Prostate gland (tissue), 2 donors: ENCODE results near the gene GYG1. TPM values are rescaled to one million over a fixed set of nuclear protein-coding genes. Genes with fewer than 3 reads are reported as not detected.

Source experiments
- DNase-seq: peaks from one replicate; pipeline ENCODE4 v3.0.0-alpha.2; 2019; ENCODE audit warnings: low spot score
- H3K27ac ChIP-seq, 2 donors: fragments of 200-600 bp; sonication (generic); 2 replicates each; pipeline ENCODE4 v1.5.1; 2017 to 2019
- H3K27me3 ChIP-seq: fragments of 200-600 bp; sonication (generic); replicated peaks from 2 replicates; pipeline ENCODE4 v1.5.1; 2019; ENCODE audit not compliant: insufficient read depth
- H3K36me3 ChIP-seq, 2 donors: fragments of 200-600 bp; sonication (generic); 1 replicate in 1 of 2; 2 replicates in 1 of 2; pipeline versions ENCODE4 v1.5.1 to v1.8.1; 2017 to 2019
- H3K4me1 ChIP-seq: fragments of 200-600 bp; sonication (generic); replicated peaks from 2 replicates; pipeline ENCODE4 v1.5.1; 2019
- H3K4me3 ChIP-seq, 2 donors: fragments of 200-600 bp; sonication (generic); 2 replicates each; pipeline ENCODE4 v1.5.1; 2017 to 2019
- H3K9me3 ChIP-seq: fragments of 200-600 bp; sonication (generic); 2 replicates; pipeline ENCODE4 v1.5.1; 2017
- CTCF ChIP-seq, 4 experiments: fragments of 200-600 bp in 2 of 4; fragments of 450-650 bp in 2 of 4; sonication (generic) in 2 of 4; IDR thresholded peaks; 1 replicate in 3 of 4; 2 replicates in 1 of 4; pipeline ENCODE4 v1.5.1; 2016 to 2019; ENCODE audit warnings: antibody characterized with exemption in 4 of 4, mild to moderate bottlenecking in 2 of 4, moderate library complexity in 2 of 4
- POLR2A ChIP-seq: fragments of 450-650 bp; IDR thresholded peaks from one replicate; pipeline ENCODE4 v1.6.1; 2016; ENCODE audit warnings: antibody characterized with exemption, mild to moderate bottlenecking
- POLR2AphosphoS5 ChIP-seq: sonication (generic); formaldehyde crosslinking; IDR thresholded peaks from one replicate; pipeline ENCODE4 v1.6.1; 2017; ENCODE audit warnings: antibody characterized with exemption
- WGBS: methylation state at CpG from one replicate; pipeline ENCODE4 v1.1.5; 2018; 5-methylcytosine and 5-hydroxymethylcytosine counted together
- intact Hi-C: fragments of 100-400 bp; cut with DNase I; formaldehyde crosslinking; loops from one replicate; pipeline ENCODE4 v1.14.2; 2022
- total RNA-seq, 2 donors: library from RNA; depleted of rRNA; stranded (reverse); fragments of >200 nt; gene quantifications; one replicate each; pipeline ENCODE4 v1.1.0, GENCODE V29; 2016

GYG1 gene
- total RNA-seq, 2 donors from 2014 or later, result 37.4 to 69.5 TPM

- TF ChIP-seq CTCF (IDR thresholded peaks at IDR 0.05) (no peak), POLR2A (no peak)
- WGBS, result 97% methylated on average over 4 of the region's 4 CpGs
- Histone ChIP-seq H3K4me1 (no peaks in the 10 kb centered on the region), H3K4me3 (no peak overlapping the region), H3K9me3 (no peaks in the 10 kb centered on the region), H3K27ac (no peak overlapping the region), H3K27me3 (no peaks in the 10 kb centered on the region), H3K36me3 (no peaks in the 10 kb centered on the region)
- DNase-seq, result no peak
- intact Hi-C loops, result loop anchor here (10.0 kb wide), 1 partner anchor 65 kb away; the partner anchor contains the start of gene HLTF
These were observed 28.2 kb downstream of the GYG1 start for GRCh38 chr3:149019580-149019979.

GRCh38 chr3:149020196-149020838 is 29.0 kb downstream of the GYG1 start:
- Histone ChIP-seq H3K36me3 (no peaks in the 10 kb centered on the region), H3K9me3 (no peaks in the 10 kb centered on the region), H3K27ac (no peak overlapping the region), H3K4me1 (no peaks in the 10 kb centered on the region), H3K4me3 (no peak overlapping the region), H3K27me3 (no peaks in the 10 kb centered on the region)
- WGBS, result 66% methylated on average over 3 of the region's 3 CpGs
- no peak for DNase-seq
- no peak for TF ChIP-seq POLR2AphosphoS5
- no peak for TF ChIP-seq POLR2A
- TF ChIP-seq CTCF (IDR thresholded peaks at IDR 0.05), result no peak
- intact Hi-C loops, result no loop called here

GRCh38 chr3:149020839-149021252 is 29.5 kb downstream of the GYG1 start:
- no peaks in the 10 kb centered on the region for H3K4me1 ChIP-seq
- no peak overlapping the region for H3K27ac ChIP-seq

GRCh38 chr3:149021830-149022229 is 30.5 kb downstream of the GYG1 start:
- 14% methylated on average over 1 of the region's 1 CpG for WGBS
- intact Hi-C loops, result no loop called here
- H3K4me1 ChIP-seq, result no peaks in the 10 kb centered on the region
- no peak for DNase-seq
- H3K27me3 ChIP-seq, result no peaks in the 10 kb centered on the region
- no peak for TF ChIP-seq POLR2A
- no peaks in the 10 kb centered on the region for H3K36me3 ChIP-seq
- H3K27ac ChIP-seq, result no peak overlapping the region
- no peak overlapping the region for H3K4me3 ChIP-seq
- no peaks in the 10 kb centered on the region for H3K9me3 ChIP-seq

More at GRCh38 chr3:149020839-149021252, 29.5 kb downstream of the GYG1 start:
- 93% methylated on average over 4 of the region's 4 CpGs for WGBS
- TF ChIP-seq POLR2A (no peak), POLR2AphosphoS5 (no peak), CTCF (IDR thresholded peaks at IDR 0.05) (no peak)
- Histone ChIP-seq H3K27me3 (no peaks in the 10 kb centered on the region), H3K9me3 (no peaks in the 10 kb centered on the region), H3K36me3 (no peaks in the 10 kb centered on the region), H3K4me3 (no peak overlapping the region)
- intact Hi-C loops, result no loop called here
- no peak for DNase-seq

- Histone ChIP-seq H3K9me3 (no peaks in the 10 kb centered on the region), H3K27me3 (no peaks in the 10 kb centered on the region), H3K4me1 (no peaks in the 10 kb centered on the region), H3K4me3 (no peak overlapping the region), H3K36me3 (no peaks in the 10 kb centered on the region), H3K27ac (no peak overlapping the region)
- DNase-seq, result no peak
- WGBS, result 76% methylated on average over 3 of the region's 3 CpGs
- intact Hi-C loops, result no loop called here
- no peak for TF ChIP-seq POLR2A
- TF ChIP-seq CTCF (IDR thresholded peaks at IDR 0.05), result no peak
- TF ChIP-seq POLR2AphosphoS5, result no peak
These were observed 32.6 kb downstream of the GYG1 start for GRCh38 chr3:149023951-149024350.
